GM12864 (cell line): ENCODE results near the gene CRISP3.

Experiments
- DNase-seq: peaks from one replicate; pipeline ENCODE4 v3.0.0-alpha.2; 2011; ENCODE audit warnings: low read depth
- H3K4me3 ChIP-seq: 2 replicates; pipeline ENCODE4 v1.5.1; 2011; ENCODE audit warnings: mild to moderate bottlenecking, low read depth, low read length, control low read depth
- CTCF ChIP-seq: IDR thresholded peaks from 2 replicates; pipeline ENCODE4 v1.5.1; 2011; ENCODE audit warnings: low read depth, mild to moderate bottlenecking, moderate library complexity, low read length, control low read depth, inconsistent platforms; ENCODE audit errors: missing control alignments

Gene CRISP3

GRCh38 chr6:49693512-49693911 lies 50.7 kb downstream of the CRISP3 start:
- DNase-seq = no peak
- no peak overlapping the region for H3K4me3 ChIP-seq
- TF ChIP-seq CTCF = no peak

- H3K4me3 ChIP-seq = no peak overlapping the region
- no peak for DNase-seq
- no peak for TF ChIP-seq CTCF
These were observed 51.7 kb downstream of the CRISP3 start for GRCh38 chr6:49692534-49692933.
